Suprapubic skin (tissue), 4 donors: ENCODE data around the gene RNF144B. TPM values are rescaled to one million over a fixed set of nuclear protein-coding genes. Genes with fewer than 3 reads are reported as not detected.
A peak's percentile ranks its signal among the peaks of the same experiment; 100 is the strongest.

Experiments used
- DNase-seq, 2 donors: peaks; one replicate each; pipeline ENCODE4 v3.0.0-alpha.2; 2019; ENCODE audit warnings: low spot score in 2 of 2
- H3K27ac ChIP-seq: fragments of 200-600 bp; sonication (generic); one replicate; pipeline ENCODE4 v1.5.1; 2019
- H3K27me3 ChIP-seq: fragments of 200-600 bp; sonication (generic); one replicate; pipeline ENCODE4 v1.5.1; 2019
- H3K36me3 ChIP-seq: fragments of 200-600 bp; sonication (generic); one replicate; pipeline ENCODE4 v1.5.1; 2019
- H3K4me1 ChIP-seq: fragments of 200-600 bp; sonication (generic); one replicate; pipeline ENCODE4 v1.5.1; 2019
- H3K4me3 ChIP-seq: fragments of 200-600 bp; sonication (generic); one replicate; pipeline ENCODE4 v1.5.1; 2019; ENCODE audit warnings: mild to moderate bottlenecking
- H3K9me3 ChIP-seq: fragments of 200-600 bp; sonication (generic); one replicate; pipeline ENCODE4 v1.5.1; 2019
- CTCF ChIP-seq, 2 donors: fragments of 200-600 bp in 1 of 2; fragments of 450-650 bp in 1 of 2; sonication (generic) in 1 of 2; IDR thresholded peaks; one replicate each; pipeline ENCODE4 v1.5.1; 2016 to 2019; ENCODE audit warnings: antibody characterized with exemption in 2 of 2, mild to moderate bottlenecking in 1 of 2, moderate library complexity in 1 of 2
- EP300 ChIP-seq: sonication (generic); formaldehyde crosslinking; IDR thresholded peaks from one replicate; pipeline ENCODE4 v1.6.1; 2017; ENCODE audit warnings: antibody characterized with exemption
- POLR2A ChIP-seq, 2 donors: fragments of 450-650 bp; IDR thresholded peaks; one replicate each; pipeline ENCODE4 v1.6.1; 2017; ENCODE audit warnings: antibody characterized with exemption in 2 of 2, mild to moderate bottlenecking in 2 of 2, moderate library complexity in 2 of 2
- POLR2AphosphoS5 ChIP-seq, 3 donors: sonication (generic); formaldehyde crosslinking; IDR thresholded peaks; one replicate each; pipeline ENCODE4 v1.6.1; 2017; ENCODE audit warnings: antibody characterized with exemption in 3 of 3
- WGBS: methylation state at CpG from one replicate; pipeline ENCODE4 v1.1.5; 2018; 5-methylcytosine and 5-hydroxymethylcytosine counted together
- total RNA-seq, 4 donors: library from RNA; depleted of rRNA; stranded (reverse); fragments of >200 nt; gene quantifications; one replicate each; pipeline ENCODE4 v1.1.0, GENCODE V29; 2016

Gene RNF144B
- total RNA-seq, 4 donors from 2014 or later: 27.8 to 48.4 (median 38.7) TPM

GRCh38 chr6:18391023-18391422, 3.9 kb downstream of the RNF144B start:
- Histone ChIP-seq H3K27me3 (no peaks in the 10 kb centered on the region), H3K36me3 (no peaks in the 10 kb centered on the region), H3K9me3 (no peaks in the 10 kb centered on the region), H3K4me1 (peaks cover 55% of the 10 kb centered on the region), H3K27ac (peak overlapping the region; percentile 93), H3K4me3 (peak overlapping the region; percentile 61)
- DNase-seq: no peak
- TF ChIP-seq EP300 (no peak), POLR2AphosphoS5 (IDR thresholded peaks at IDR 0.05) (no peak), POLR2A (IDR thresholded peaks at IDR 0.05) (no peak), CTCF (IDR thresholded peaks at IDR 0.05) (no peak)
- WGBS: 66% methylated on average over 3 of the region's 3 CpGs

GRCh38 chr6:18392346-18392877, 5.3 kb downstream of the RNF144B start:
- Histone ChIP-seq H3K4me3 (no peak overlapping the region), H3K27me3 (no peaks in the 10 kb centered on the region), H3K9me3 (no peaks in the 10 kb centered on the region), H3K4me1 (peaks cover 44% of the 10 kb centered on the region), H3K36me3 (no peaks in the 10 kb centered on the region), H3K27ac (no peak overlapping the region)
- no peak for DNase-seq
- WGBS: 82% methylated on average over 2 of the region's 2 CpGs
- no peak for TF ChIP-seq POLR2A (IDR thresholded peaks at IDR 0.05)
- no peak for TF ChIP-seq EP300
- no peak for TF ChIP-seq POLR2AphosphoS5 (IDR thresholded peaks at IDR 0.05)
- TF ChIP-seq CTCF (IDR thresholded peaks at IDR 0.05): no peak

GRCh38 chr6:18393698-18394097, 6.5 kb downstream of the RNF144B start:
- 90% methylated on average over 2 of the region's 2 CpGs for WGBS
- DNase-seq: no peak
- Histone ChIP-seq H3K36me3 (no peaks in the 10 kb centered on the region), H3K9me3 (no peaks in the 10 kb centered on the region), H3K4me3 (no peak overlapping the region), H3K4me1 (peaks cover 36% of the 10 kb centered on the region), H3K27ac (no peak overlapping the region), H3K27me3 (no peaks in the 10 kb centered on the region)
- TF ChIP-seq POLR2A (IDR thresholded peaks at IDR 0.05) (no peak), CTCF (IDR thresholded peaks at IDR 0.05) (no peak), EP300 (no peak), POLR2AphosphoS5 (IDR thresholded peaks at IDR 0.05) (no peak)

GRCh38 chr6:18395177-18395855, 8.2 kb downstream of the RNF144B start:
- Histone ChIP-seq H3K36me3 (peaks cover 11% of the 10 kb centered on the region), H3K27ac (no peak overlapping the region), H3K9me3 (no peaks in the 10 kb centered on the region), H3K27me3 (no peaks in the 10 kb centered on the region), H3K4me3 (no peak overlapping the region), H3K4me1 (peaks cover 24% of the 10 kb centered on the region)
- 56% methylated on average over 2 of the region's 2 CpGs for WGBS
- no peak for DNase-seq
- TF ChIP-seq EP300 (no peak), POLR2AphosphoS5 (IDR thresholded peaks at IDR 0.05) (no peak)

GRCh38 chr6:18395856-18396197, 8.7 kb downstream of the RNF144B start:
- no peak overlapping the region for H3K4me3 ChIP-seq
- peaks cover 26% of the 10 kb centered on the region for H3K4me1 ChIP-seq
- H3K27ac ChIP-seq: no peak overlapping the region
- WGBS: 88% methylated on average over 1 of the region's 1 CpG
- TF ChIP-seq CTCF (IDR thresholded peaks at IDR 0.05): no peak
- no peak for TF ChIP-seq EP300
- H3K9me3 ChIP-seq: no peaks in the 10 kb centered on the region
- H3K36me3 ChIP-seq: peaks cover 12% of the 10 kb centered on the region
- DNase-seq: no peak
- no peaks in the 10 kb centered on the region for H3K27me3 ChIP-seq
